ENCODE results near the gene SLX4.
"Not testable (repeated sequence)": the region's sequence is repeated elsewhere in the genome, so short reads cannot be mapped to it uniquely, and the experiment has no call there.

Gene SLX4, protein sequence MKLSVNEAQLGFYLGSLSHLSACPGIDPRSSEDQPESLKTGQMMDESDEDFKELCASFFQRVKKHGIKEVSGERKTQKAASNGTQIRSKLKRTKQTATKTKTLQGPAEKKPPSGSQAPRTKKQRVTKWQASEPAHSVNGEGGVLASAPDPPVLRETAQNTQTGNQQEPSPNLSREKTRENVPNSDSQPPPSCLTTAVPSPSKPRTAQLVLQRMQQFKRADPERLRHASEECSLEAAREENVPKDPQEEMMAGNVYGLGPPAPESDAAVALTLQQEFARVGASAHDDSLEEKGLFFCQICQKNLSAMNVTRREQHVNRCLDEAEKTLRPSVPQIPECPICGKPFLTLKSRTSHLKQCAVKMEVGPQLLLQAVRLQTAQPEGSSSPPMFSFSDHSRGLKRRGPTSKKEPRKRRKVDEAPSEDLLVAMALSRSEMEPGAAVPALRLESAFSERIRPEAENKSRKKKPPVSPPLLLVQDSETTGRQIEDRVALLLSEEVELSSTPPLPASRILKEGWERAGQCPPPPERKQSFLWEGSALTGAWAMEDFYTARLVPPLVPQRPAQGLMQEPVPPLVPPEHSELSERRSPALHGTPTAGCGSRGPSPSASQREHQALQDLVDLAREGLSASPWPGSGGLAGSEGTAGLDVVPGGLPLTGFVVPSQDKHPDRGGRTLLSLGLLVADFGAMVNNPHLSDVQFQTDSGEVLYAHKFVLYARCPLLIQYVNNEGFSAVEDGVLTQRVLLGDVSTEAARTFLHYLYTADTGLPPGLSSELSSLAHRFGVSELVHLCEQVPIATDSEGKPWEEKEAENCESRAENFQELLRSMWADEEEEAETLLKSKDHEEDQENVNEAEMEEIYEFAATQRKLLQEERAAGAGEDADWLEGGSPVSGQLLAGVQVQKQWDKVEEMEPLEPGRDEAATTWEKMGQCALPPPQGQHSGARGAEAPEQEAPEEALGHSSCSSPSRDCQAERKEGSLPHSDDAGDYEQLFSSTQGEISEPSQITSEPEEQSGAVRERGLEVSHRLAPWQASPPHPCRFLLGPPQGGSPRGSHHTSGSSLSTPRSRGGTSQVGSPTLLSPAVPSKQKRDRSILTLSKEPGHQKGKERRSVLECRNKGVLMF (N-terminal part only)

DNA sequence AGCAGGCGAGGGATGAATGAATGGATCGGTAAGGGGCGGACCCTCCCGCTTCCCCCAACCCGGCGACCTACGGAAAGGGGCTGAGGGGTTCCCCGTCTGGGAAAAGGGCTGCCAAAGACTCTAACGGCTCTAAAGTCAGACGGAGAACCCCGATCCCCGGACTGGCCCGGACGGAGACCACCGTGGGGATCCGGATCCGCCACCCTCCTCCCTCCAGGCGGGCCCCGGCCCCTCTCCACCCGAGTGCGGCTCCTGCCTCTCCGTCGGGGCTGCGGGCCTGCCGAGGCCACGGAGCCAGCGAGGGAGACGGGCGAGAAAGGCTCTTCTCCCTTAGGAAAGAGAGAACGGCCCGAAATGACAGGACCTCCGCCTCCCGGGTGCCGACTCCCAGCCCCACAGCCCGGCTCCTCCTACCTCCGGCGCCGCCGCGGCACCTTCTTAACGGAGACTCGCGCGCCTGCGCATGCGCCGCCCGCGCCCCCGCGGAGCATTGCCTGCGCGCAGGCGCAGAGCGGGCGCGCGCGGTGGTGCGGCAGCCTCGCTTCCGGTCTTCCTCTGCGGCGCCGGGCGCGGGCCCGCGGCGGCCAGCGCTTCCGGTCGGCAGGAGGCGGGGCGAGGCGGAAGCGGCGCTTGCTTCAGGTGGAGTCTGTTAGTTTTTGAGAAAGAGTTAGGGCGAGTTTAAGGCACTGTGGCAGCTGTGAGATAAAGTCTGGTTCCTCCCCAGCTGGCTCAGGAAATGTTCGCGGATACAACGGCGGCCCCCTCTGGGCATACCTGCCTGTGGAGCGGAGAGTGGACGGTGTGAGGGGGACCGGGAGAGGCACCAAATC, at the start of gene SLX4:
Gene SLX4 (minus strand): TSS at position 461 of the 830 bp plus-strand sequence. CDS start 2,642 bp downstream, outside the sequence.
- in situ Hi-C loops (cut with HindIII; ENCODE audit: low sequenced_read_pairs): loop anchor here (25.0 kb wide), 1 partner anchor 99 kb away; the partner anchor contains the start of gene CLUAP1

DNA sequence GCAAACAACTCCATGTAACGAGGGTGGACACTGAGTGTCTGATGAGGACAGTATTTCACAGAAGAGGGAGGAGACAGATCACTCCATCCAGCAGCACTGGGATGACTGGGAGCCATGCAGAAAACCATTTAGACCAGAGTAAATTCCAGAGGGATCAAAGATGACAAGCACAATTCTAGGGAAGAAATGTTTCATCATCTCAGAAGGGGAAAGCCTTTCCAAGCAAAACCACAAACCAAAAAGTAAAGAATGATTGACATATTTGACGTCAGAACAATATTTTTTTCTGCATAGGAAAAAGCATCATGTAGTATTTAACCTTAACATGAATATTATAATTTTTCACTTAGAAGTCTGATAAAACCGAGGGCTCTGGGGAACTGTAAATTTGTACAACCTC, 47.8 kb upstream of the SLX4 start:
- in situ Hi-C loops (cut with HindIII; ENCODE audit: low sequenced_read_pairs): no loop called here

DNA sequence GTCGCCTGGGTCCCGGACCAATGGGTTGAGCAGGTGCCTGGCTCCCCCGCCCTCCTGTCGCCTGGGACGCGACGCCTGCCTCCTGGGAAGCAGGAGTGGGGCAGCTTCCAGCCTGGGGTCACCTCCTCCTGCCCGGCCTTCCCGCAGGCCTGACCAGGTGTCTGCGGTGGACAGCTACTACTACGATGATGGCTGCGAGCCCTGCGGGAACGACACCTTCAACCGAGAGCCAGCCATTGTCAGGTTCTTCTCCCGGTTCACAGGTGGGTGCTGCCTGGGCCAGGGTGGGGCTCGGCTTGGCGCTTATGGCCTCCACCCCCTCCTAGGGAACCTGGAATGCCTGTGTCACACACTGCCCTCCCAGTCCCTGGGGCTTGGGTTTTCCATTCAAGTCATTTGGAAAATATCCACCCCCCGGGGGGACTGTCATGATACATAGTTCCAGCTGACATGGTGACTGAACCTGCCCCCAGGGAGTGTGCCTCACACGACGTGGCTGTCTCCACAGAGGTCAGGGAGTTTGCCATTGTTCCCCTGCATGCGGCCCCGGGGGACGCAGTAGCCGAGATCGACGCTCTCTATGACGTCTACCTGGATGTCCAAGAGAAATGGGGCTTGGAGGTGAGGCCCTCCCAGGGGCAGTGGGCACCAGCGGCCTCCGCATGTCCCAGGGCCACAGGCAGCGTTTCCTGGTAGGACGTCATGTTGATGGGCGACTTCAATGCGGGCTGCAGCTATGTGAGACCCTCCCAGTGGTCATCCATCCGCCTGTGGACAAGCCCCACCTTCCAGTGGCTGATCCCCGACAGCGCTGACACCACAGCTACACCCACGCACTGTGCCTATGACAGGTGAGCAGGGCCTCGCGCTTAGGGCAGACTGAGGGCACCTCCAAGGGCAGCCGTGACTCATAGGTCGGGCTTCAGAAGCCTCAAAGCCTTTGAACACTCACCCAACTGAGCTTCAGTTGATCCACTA, 45.4 kb upstream of the SLX4 start:
- in situ Hi-C loops (cut with HindIII; ENCODE audit: low sequenced_read_pairs): no loop called here

DNA sequence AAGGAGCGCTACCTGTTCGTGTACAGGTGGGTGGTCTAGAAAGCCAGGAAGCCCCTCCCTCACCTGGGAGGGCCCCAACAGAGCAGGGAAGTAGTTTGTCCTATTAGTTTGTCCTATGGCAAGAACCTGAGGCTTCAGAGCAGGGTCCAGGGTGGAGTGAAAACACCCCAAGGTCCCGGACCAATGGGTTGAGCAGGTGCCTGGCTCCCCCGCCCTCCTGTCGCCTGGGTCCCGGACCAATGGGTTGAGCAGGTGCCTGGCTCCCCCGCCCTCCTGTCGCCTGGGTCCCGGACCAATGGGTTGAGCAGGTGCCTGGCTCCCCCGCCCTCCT, 44.7 kb upstream of the SLX4 start:
- in situ Hi-C loops (cut with HindIII; ENCODE audit: low sequenced_read_pairs): not testable (repeated sequence)

DNA sequence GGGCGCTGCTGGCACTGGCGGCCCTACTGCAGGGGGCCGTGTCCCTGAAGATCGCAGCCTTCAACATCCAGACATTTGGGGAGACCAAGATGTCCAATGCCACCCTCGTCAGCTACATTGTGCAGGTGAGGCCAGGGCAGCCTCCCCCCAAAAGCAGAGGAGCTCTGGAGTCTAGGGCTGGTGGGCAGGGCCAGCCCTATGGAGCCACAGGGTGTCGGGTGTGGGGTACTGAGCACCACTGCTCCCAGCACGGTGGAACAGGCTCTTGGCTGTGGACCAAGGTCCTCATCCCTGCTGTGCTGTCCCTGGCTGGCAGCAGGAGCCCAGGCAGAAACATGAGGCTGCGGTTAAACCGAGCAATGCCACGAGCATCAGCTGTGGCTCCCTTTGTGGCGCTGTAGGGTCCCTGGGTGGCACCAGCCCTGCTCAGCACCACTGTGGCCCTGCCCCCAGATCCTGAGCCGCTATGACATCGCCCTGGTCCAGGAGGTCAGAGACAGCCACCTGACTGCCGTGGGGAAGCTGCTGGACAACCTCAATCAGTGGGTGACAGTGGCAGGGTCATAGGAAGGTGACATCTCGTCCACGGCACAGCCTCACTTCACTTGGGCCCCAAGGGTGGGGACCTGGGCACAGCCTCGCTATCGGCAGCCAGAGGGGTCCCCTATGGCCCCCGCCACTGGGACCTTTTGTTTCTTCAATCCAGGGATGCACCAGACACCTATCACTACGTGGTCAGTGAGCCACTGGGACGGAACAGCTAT, 44.2 kb upstream of the SLX4 start:
- in situ Hi-C loops (cut with HindIII; ENCODE audit: low sequenced_read_pairs): no loop called here

DNA sequence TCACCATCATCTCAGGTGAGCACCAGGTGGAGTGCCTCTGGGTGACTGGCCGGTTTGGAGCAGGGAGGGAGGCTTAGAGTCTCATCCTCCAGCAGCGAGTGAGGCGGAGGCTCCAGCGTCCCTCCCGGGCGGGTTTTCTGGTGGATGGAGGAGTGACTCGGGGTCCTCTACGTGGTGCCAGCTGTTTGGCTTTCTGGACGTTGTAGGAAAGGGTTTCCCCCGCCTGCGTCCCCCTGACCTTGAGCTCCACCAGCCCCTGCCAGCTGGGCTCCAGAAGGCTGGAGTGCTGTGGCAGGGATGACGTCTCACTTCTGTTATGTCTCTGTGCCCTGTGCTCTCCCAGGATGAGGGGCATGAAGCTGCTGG, 43.6 kb upstream of the SLX4 start:
- in situ Hi-C loops (cut with HindIII; ENCODE audit: low sequenced_read_pairs): no loop called here

DNA sequence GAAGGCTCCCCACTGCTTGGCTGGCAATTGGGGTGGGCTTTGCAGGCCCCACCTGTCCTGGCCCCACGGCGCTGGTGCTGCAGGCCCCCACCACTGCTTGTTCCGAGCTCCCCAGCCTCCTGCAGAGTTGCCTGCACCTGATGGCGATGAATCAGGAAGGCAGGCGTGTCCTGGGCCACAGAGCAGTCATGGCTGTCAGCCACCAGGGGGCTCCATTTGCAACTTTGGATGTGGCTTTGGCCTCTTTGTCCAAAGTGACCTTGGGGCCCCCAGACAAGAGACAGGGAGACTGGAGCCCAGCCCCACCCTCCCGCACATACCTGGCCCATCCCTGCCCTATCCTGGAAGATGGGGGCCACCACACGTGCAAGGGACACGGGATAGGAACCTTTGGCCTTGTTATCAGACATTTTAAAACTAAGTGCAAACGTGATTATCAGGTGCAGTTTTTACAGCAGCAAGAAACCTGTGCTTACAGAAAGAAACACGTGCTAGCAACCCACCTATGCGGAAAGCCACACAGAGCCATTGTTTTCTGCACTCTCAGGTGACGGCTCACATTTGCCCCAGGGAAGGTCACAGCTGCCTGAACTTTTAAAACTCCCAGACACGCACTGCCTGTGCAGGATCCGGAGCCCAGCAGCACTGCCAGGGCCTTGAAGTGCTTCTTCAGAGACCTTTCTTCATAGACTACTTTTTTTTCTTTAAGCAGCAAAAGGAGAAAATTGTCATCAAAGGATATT, 43.0 kb upstream of the SLX4 start, which contains the start of gene DNASE1:
Gene DNASE1 (plus strand): TSS at position 443 of the 743 bp plus-strand sequence. CDS start 683 bp downstream, outside the sequence.
- in situ Hi-C loops (cut with HindIII; ENCODE audit: low sequenced_read_pairs): no loop called here

DNA sequence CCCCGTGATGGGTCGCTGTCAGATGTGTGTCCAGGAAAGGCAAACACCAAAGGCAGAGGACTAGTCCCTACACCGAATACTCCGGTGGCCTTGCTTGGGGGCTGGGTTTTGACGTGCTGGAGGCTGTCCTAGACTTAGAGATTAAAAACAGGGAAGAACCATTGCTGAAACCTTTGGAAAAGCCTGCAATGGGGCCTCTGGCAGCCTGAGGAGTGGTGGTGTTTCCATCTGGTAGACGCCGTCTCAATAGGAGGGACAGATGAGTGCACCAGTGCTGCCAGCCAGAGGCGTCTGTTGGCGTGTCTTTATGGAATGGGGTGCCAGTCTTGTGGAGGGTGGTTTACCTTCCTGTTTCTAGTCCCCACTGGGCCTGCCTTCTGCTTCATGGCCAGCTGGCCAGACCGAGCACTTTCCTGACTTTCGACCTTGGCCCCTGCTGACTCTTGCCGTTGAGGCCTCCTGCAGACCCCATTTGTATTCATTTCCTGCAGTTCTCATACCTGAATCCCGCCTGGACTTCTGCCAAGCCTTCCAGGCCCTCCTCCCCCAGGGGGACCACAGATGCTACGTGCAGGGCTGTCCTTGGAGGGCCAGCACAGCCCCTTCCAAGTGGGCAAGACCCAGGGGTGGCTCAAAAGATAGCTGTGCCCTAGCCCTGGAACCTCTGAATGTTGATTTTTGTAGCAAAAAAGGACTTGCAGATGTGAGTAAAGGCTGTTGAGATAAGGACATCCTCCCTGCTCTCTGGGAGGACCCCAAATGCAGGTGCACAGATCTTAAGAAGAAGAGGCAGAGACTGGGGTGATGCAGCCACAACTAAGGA, 41.2 kb upstream of the SLX4 start:
- in situ Hi-C loops (cut with HindIII; ENCODE audit: low sequenced_read_pairs): no loop called here

DNA sequence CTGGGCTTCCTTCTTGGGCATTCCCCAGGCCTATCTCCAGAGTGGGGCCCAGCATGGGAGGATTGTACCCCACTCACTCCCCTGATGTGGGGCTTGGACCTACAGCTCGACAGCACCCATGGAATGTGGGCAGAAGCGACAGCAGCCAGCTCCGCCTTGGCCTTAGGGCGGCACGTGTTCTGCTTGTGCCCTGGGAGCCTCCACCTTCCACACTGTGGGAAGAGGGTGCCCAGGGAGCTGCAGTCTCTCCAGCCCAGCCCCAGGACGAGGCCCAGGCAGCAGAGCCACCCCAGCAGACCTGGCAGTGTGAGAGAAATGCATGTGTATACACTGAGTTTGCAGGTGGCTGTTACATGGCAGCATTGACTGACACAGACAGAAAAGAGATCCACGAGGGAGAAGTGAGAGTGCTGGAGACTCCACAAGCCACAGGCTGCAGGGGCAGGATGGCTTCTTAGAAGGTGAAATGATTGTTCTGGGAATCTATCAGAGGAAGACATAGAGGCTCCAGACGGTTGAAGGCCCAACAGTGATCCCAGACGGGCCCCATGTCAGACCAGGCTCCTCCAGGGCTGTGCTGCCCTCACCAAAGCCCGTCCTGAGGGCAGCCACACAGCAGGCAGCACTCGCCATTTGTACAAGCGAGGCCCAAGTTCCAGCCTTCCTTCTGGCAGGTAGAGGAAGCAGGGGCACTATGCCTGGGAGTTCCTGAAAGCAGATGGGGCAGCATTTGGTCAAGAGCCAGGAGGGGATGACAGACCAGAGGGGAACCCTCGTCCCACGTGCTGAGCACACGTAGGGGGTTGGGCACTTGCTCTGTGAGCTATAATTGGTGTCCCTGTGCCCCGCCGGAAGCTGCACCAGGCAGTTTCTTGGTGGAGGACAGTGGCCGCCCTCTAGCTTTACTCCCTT, 40.3 kb upstream of the SLX4 start:
- in situ Hi-C loops (cut with HindIII; ENCODE audit: low sequenced_read_pairs): no loop called here

DNA sequence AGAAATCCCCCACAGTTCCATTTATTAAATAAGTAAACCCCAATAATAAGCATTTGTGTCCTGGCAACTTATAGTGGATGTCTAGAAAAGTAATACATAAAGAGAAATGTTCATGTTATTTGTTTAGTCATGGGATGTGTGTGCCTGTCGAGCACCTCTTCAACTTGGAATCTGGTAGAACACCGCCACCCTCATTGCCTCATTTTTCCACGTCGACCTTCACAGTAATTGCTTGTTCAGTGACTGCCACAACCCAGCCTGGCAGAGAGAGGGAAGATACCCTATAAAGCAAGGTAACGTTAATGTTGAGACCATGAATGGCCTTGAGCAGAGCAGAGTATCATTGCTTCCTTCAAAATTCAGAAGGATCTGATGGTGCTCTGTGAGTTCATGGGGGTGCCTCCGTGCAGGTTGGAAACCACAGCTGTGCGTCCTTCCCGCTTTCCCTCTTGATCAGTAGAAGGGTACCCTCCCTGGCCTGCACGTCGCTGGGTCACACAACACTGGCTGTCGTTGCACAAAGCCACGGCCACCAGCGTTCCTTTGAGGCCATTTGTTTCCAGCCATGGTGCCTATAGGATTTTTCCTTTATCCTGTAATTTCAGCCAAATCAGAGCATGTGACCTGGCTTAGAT, 39.3 kb upstream of the SLX4 start:
- in situ Hi-C loops (cut with HindIII; ENCODE audit: low sequenced_read_pairs): no loop called here

DNA sequence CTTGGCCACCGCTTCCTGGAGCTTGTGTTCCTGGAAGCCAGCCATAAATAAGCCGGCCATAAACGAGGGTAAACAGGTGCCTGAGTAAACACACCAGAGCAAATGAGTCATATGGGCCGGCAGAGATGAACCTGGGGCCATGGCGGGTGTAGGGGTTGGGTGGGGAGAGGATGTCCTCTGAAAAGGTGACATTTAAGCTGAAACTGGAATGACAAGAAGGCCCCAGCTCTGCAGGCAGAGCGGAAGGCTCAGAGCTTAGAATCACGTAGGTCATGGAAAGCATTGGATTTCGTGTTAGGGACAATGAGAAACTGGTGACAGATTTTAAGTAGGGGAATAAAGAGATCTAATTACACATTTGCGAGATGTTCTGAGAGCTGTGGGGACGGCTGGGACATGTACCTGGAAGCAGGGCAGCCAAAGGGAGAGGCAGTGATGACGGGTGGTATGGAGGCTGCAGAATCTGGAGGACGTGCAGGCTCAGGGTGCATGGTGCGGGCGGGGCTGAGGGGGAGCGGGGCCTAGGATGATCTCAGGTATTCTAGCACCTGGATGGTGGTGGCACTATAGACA, 35.0 kb upstream of the SLX4 start:
- in situ Hi-C loops (cut with HindIII; ENCODE audit: low sequenced_read_pairs): no loop called here

DNA sequence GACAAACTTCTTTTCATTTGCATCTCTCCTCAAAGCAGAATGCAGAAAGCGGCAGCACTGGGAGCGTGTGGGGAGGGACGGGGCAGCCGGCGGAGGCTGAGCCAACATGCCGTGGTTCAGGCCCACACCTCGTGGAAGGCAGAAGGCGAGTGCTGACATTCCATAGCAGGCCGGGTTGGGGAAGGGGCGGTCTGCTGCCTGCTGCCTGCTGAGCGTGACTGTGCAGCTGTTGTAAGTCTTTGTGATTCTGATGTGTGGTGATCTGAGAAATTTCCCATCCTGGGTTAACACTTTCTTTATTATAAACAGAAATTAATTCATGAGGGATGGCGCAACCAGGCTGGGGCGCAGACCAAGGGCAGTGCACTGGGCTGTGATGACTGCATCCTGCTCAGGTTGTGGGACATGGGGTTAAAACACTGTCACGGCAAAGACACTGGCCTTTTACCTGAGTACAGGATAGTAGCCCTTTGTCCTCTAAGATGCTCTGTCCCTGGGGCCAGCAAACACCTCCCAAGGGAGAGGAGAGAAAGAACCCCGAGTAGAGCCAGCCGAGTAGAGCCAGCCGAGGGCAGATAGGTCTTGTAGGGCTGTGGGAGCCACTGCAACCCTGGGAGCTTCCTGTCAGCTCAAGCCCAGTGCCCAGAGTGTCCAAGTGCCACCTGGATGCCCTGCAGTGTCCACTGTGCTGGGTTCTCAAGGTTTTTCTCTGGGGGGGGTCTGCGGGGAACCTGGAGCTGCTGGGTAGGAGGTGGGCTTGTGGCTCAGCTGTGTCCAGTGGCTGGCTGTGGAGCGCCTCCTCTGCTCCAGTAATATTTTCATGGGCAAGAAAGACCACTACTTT, 34.3 kb upstream of the SLX4 start:
- in situ Hi-C loops (cut with HindIII; ENCODE audit: low sequenced_read_pairs): no loop called here

DNA sequence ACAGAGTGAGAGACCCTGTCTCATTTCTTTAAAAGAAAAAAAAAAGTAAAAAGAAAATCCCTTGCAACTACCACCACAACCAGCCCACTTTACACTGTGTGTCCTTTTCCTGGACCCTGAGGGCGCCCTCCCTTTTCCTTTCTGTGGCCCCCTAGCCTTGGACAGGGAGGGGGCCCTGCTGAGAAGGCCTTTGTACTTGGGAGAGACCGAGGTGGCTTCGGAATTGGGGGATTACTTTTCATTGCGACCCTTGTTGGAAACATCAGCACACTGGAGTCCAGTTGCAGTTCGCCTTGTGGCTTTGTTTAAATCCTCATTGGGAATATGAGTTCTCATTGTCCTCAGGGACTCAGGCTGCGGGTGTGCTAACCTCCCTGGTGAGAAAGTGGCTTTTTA, 33.7 kb upstream of the SLX4 start:
- in situ Hi-C loops (cut with HindIII; ENCODE audit: low sequenced_read_pairs): no loop called here

DNA sequence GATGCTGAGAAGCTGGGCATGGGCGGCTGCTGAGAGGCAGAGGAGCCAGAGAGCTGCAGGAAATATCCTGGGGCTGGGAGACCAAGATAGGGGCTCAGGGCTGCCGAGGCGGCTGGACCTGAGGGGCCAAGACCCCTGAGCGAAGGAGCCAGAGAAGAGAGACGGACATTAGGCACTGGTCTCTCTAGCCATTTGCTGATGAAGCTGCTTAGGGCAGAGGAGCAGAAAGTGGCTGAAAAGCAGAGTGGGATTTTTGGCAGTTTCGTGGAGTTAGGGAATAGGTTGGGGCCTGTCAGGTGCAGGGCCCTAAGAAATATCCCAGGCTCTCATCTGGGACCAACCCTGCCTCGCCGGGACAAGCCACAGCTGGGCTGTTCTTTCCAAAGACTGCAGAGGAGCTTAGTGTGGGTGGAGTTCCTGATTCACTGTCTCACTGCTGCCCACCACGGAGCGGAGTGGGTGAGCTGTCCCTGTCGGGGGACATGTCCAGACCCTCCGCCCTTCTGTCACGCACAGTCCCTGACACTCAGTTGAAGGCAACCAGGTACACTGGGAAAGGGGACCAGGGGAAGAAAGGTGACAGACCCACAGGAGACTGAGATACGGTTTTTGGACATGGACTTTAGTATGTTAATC, 31.8 kb upstream of the SLX4 start:
- in situ Hi-C loops (cut with HindIII; ENCODE audit: low sequenced_read_pairs): no loop called here
